ENCODE measurements around the gene NDUFB7. TPM values are rescaled to one million over a fixed set of nuclear protein-coding genes. Genes with fewer than 3 reads are reported as not detected.
A peak's percentile ranks its signal among the peaks of the same experiment; 100 is the strongest.
"Not testable (repeated sequence)": the region's sequence is repeated elsewhere in the genome, so short reads cannot be mapped to it uniquely, and the experiment has no call there.

NDUFB7 gene
- total RNA-seq, 3 donors from 2014 or later, result 161 to 213 (median 175) TPM

- Mint-ChIP-seq H3K27me3 (ENCODE audit: low read depth) (no peaks in the 10 kb centered on the region), H3K4me1 (ENCODE audit: low read depth) (peaks cover 56% of the 10 kb centered on the region), H3K36me3 (ENCODE audit: insufficient read depth) (peaks cover 4% of the 10 kb centered on the region), H3K4me3 (no peak overlapping the region), H3K9me3 (no peaks in the 10 kb centered on the region)
- no peak for DNase-seq
- no peak for ATAC-seq
Measured at GRCh38 chr19:14553042-14553938, 18.6 kb downstream of the NDUFB7 start.

GRCh38 chr19:14552006-14552360, 19.9 kb downstream of the NDUFB7 start:
- peaks cover 52% of the 10 kb centered on the region for H3K4me1 Mint-ChIP-seq (ENCODE audit: low read depth)
- not testable (repeated sequence) for H3K9me3 Mint-ChIP-seq; H3K36me3 Mint-ChIP-seq (ENCODE audit: insufficient read depth); H3K4me3 Mint-ChIP-seq; ATAC-seq; H3K27me3 Mint-ChIP-seq (ENCODE audit: low read depth); DNase-seq

- H3K36me3 Mint-ChIP-seq (ENCODE audit: insufficient read depth); H3K4me3 Mint-ChIP-seq; H3K27me3 Mint-ChIP-seq (ENCODE audit: low read depth); H3K9me3 Mint-ChIP-seq: not testable (repeated sequence)
- DNase-seq (peak; percentile 68), ATAC-seq (peak; percentile 97 to 99)
- H3K4me1 Mint-ChIP-seq (ENCODE audit: low read depth), result peaks cover 47% of the 10 kb centered on the region
Measured at GRCh38 chr19:14551134-14552005, 20.5 kb downstream of the NDUFB7 start.

GRCh38 chr19:14550201-14550754, 21.6 kb downstream of the NDUFB7 start:
- Mint-ChIP-seq H3K36me3 (ENCODE audit: insufficient read depth) (peaks cover 5% of the 10 kb centered on the region), H3K4me3 (no peak overlapping the region), H3K27me3 (ENCODE audit: low read depth) (no peaks in the 10 kb centered on the region), H3K9me3 (no peaks in the 10 kb centered on the region), H3K4me1 (ENCODE audit: low read depth) (peaks cover 40% of the 10 kb centered on the region)
- no peak for ATAC-seq
- DNase-seq, result no peak

- DNase-seq (no peak), ATAC-seq (no peak)
- H3K4me3 Mint-ChIP-seq, result no peak overlapping the region
- H3K36me3 Mint-ChIP-seq (ENCODE audit: insufficient read depth), result peaks cover 7% of the 10 kb centered on the region
- H3K4me1 Mint-ChIP-seq (ENCODE audit: low read depth), result peaks cover 18% of the 10 kb centered on the region
- no peaks in the 10 kb centered on the region for H3K9me3 Mint-ChIP-seq
- no peaks in the 10 kb centered on the region for H3K27me3 Mint-ChIP-seq (ENCODE audit: low read depth)
Measured at GRCh38 chr19:14545716-14546082, 26.2 kb downstream of the NDUFB7 start.

- no peak overlapping the region for H3K4me3 Mint-ChIP-seq
- ATAC-seq (no peak), DNase-seq (no peak)
- no peaks in the 10 kb centered on the region for H3K9me3 Mint-ChIP-seq
- peaks cover 7% of the 10 kb centered on the region for H3K36me3 Mint-ChIP-seq (ENCODE audit: insufficient read depth)
- H3K27me3 Mint-ChIP-seq (ENCODE audit: low read depth), result no peaks in the 10 kb centered on the region
- peaks cover 13% of the 10 kb centered on the region for H3K4me1 Mint-ChIP-seq (ENCODE audit: low read depth)
Measured at GRCh38 chr19:14544977-14545715, 26.7 kb downstream of the NDUFB7 start.

- no peak for DNase-seq
- Mint-ChIP-seq H3K4me1 (ENCODE audit: low read depth) (peaks cover 16% of the 10 kb centered on the region), H3K36me3 (ENCODE audit: insufficient read depth) (peaks cover 8% of the 10 kb centered on the region), H3K27me3 (ENCODE audit: low read depth) (no peaks in the 10 kb centered on the region), H3K9me3 (no peaks in the 10 kb centered on the region), H3K4me3 (no peak overlapping the region)
- peak in 1 of 2 donors; percentile 50 for ATAC-seq
Measured at GRCh38 chr19:14544047-14544446, 27.8 kb downstream of the NDUFB7 start.

GRCh38 chr19:14542711-14543328, 29.0 kb downstream of the NDUFB7 start:
- Mint-ChIP-seq H3K9me3 (no peaks in the 10 kb centered on the region), H3K4me3 (no peak overlapping the region), H3K4me1 (ENCODE audit: low read depth) (peaks cover 20% of the 10 kb centered on the region), H3K27me3 (ENCODE audit: low read depth) (no peaks in the 10 kb centered on the region), H3K36me3 (ENCODE audit: insufficient read depth) (peaks cover 7% of the 10 kb centered on the region)
- DNase-seq (no peak), ATAC-seq (peak; percentile 48 to 72)

- ATAC-seq, result not testable (repeated sequence)
- peaks cover 26% of the 10 kb centered on the region for H3K4me1 Mint-ChIP-seq (ENCODE audit: low read depth)
Measured at GRCh38 chr19:14541979-14542378, 29.9 kb downstream of the NDUFB7 start.

GRCh38 chr19:14540741-14541525, 30.9 kb downstream of the NDUFB7 start:
- ATAC-seq, result no peak
- no peaks in the 10 kb centered on the region for H3K27me3 Mint-ChIP-seq (ENCODE audit: low read depth)
- H3K4me3 Mint-ChIP-seq, result no peak overlapping the region
- H3K4me1 Mint-ChIP-seq (ENCODE audit: low read depth), result peaks cover 30% of the 10 kb centered on the region
- no peaks in the 10 kb centered on the region for H3K9me3 Mint-ChIP-seq
- peaks cover 7% of the 10 kb centered on the region for H3K36me3 Mint-ChIP-seq (ENCODE audit: insufficient read depth)
- no peak for DNase-seq

More at GRCh38 chr19:14541979-14542378, 29.9 kb downstream of the NDUFB7 start:
- H3K9me3 Mint-ChIP-seq; DNase-seq; H3K27me3 Mint-ChIP-seq (ENCODE audit: low read depth); H3K36me3 Mint-ChIP-seq (ENCODE audit: insufficient read depth); H3K4me3 Mint-ChIP-seq: not testable (repeated sequence)

- DNase-seq (peak; percentile 28), ATAC-seq (peak; percentile 61 to 62)
- Mint-ChIP-seq H3K27me3 (ENCODE audit: low read depth) (no peaks in the 10 kb centered on the region), H3K36me3 (ENCODE audit: insufficient read depth) (peaks cover 8% of the 10 kb centered on the region), H3K4me3 (no peak overlapping the region), H3K9me3 (no peaks in the 10 kb centered on the region), H3K4me1 (ENCODE audit: low read depth) (peaks cover 34% of the 10 kb centered on the region)
Measured at GRCh38 chr19:14536926-14537692, 34.8 kb downstream of the NDUFB7 start.

- no peaks in the 10 kb centered on the region for H3K27me3 Mint-ChIP-seq (ENCODE audit: low read depth)
- H3K4me1 Mint-ChIP-seq (ENCODE audit: low read depth), result peaks cover 47% of the 10 kb centered on the region
- ATAC-seq (no peak), DNase-seq (no peak)
- H3K36me3 Mint-ChIP-seq (ENCODE audit: insufficient read depth), result peaks cover 3% of the 10 kb centered on the region
- H3K9me3 Mint-ChIP-seq, result no peaks in the 10 kb centered on the region
- H3K4me3 Mint-ChIP-seq, result no peak overlapping the region
Measured at GRCh38 chr19:14533450-14533849, 38.4 kb downstream of the NDUFB7 start.
